Stimulated activated CD4-positive, alpha-beta T cell treated with anti-CD3 and anti-CD28 coated beads, Interleukin-1b, Interleukin-23, amount 100 ng/mL, for 1 hour (primary cell): Measurements from ENCODE around the gene C11orf91.
"Not testable (repeated sequence)": the region's sequence is repeated elsewhere in the genome, so short reads cannot be mapped to it uniquely, and the experiment has no call there.

Experiments
- DNase-seq, 2 donors: peaks; one replicate each; pipeline ENCODE4 v3.0.0-alpha.2; 2020; ENCODE audit warnings: low read depth in 2 of 2

C11orf91 gene

GRCh38 chr11:33696931-33697638 is 3.5 kb downstream of the C11orf91 start:
- no peak for DNase-seq

GRCh38 chr11:33696411-33696810 is 4.2 kb downstream of the C11orf91 start:
- no peak for DNase-seq

GRCh38 chr11:33695051-33695566 is 5.5 kb downstream of the C11orf91 start:
- DNase-seq, result no peak

GRCh38 chr11:33694346-33695050 is 6.1 kb downstream of the C11orf91 start:
- DNase-seq, result no peak

- no peak for DNase-seq
These were observed 8.1 kb downstream of the C11orf91 start for GRCh38 chr11:33692541-33692940.

GRCh38 chr11:33692013-33692504 is 8.6 kb downstream of the C11orf91 start:
- DNase-seq, result no peak

GRCh38 chr11:33691066-33691864 is 9.4 kb downstream of the C11orf91 start:
- DNase-seq, result no peak

GRCh38 chr11:33690290-33691065 is 10.1 kb downstream of the C11orf91 start:
- DNase-seq, result no peak

GRCh38 chr11:33689501-33689900 is 11.1 kb downstream of the C11orf91 start:
- DNase-seq, result no peak

GRCh38 chr11:33689085-33689484 is 11.5 kb downstream of the C11orf91 start:
- no peak for DNase-seq

- DNase-seq, result no peak
These were observed 12.7 kb downstream of the C11orf91 start for GRCh38 chr11:33687733-33688479.

GRCh38 chr11:33685082-33685481 is 15.5 kb downstream of the C11orf91 start:
- DNase-seq, result no peak

GRCh38 chr11:33684003-33684706 is 16.5 kb downstream of the C11orf91 start:
- no peak for DNase-seq

- no peak for DNase-seq
These were observed 18.2 kb downstream of the C11orf91 start for GRCh38 chr11:33682446-33682845.

- no peak for DNase-seq
These were observed 18.6 kb downstream of the C11orf91 start for GRCh38 chr11:33682019-33682418.

GRCh38 chr11:33678616-33679015 is 22.0 kb downstream of the C11orf91 start:
- not testable (repeated sequence) for DNase-seq

- DNase-seq, result no peak
These were observed 26.4 kb downstream of the C11orf91 start for GRCh38 chr11:33674035-33674814.

- no peak for DNase-seq
These were observed 28.4 kb downstream of the C11orf91 start for GRCh38 chr11:33672273-33672672.
